COLO829 (cell line): ENCODE measurements around the gene EFNB1.

ENCODE experiments used
- DNase-seq: peaks from one replicate; pipeline ENCODE4 v3.0.0; 2012; ENCODE audit warnings: low spot score

Gene EFNB1

DNA sequence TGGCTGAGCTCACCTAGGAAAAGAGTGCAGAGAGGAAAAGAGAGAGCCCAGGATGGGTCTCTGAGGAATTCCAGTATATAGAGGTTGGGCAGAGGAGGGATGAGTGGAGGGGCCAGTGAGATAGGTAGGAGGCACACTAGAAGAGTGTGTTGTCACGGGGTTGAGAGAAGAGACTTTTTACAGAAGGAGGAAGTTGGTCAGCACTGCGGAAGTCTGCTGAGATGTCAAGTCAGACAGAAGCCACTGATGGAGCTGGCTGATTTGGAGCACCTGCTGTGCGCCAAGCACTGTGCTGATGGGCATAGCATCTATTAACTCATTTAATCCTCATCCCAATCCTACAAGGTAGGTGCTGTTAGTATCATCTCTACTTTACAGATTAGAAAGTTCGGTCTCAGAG lies 60.4 kb downstream of the EFNB1 start:
- DNase-seq = no peak
